Left ventricle myocardium superior (tissue), 1 donor: ENCODE measurements around the gene CGB1. TPM values are rescaled to one million over a fixed set of nuclear protein-coding genes. Genes with fewer than 3 reads are reported as not detected.
"Not testable (repeated sequence)": the region's sequence is repeated elsewhere in the genome, so short reads cannot be mapped to it uniquely, and the experiment has no call there.

ENCODE experiments used
- ATAC-seq: fragments of 200-7000 bp; cut with Tn5 transposase; one replicate; pipeline ENCODE4 v1.9.1; 2020; ENCODE audit warnings: mild to moderate bottlenecking, moderate library complexity
- DNase-seq: peaks from one replicate; pipeline ENCODE4 v3.0.0-alpha.2; 2020
- intact Hi-C: fragments of 100-400 bp; cut with micrococcal nuclease; formaldehyde crosslinking; loops from one replicate; pipeline ENCODE4 v1.11.0; 2022
- total RNA-seq: library from RNA; stranded (reverse); fragmentation: NEBNext Ultra II Directional; extraction: Animal tissue kit (Norgen Biotek cat#: 25700); gene quantifications from one replicate; pipeline ENCODE4 v1.2.1, GENCODE V29; 2021
- donor health status: DM: no; HTN: yes; CAD: no; lungs with severe emphysema.

CGB1 gene
- total RNA-seq, 1 donor from 2014 or later = not detected

- DNase-seq, intact Hi-C loops, ATAC-seq: not testable (repeated sequence)
Measured at GRCh38 chr19:49028686-49029085, 8.0 kb downstream of the CGB1 start.

GRCh38 chr19:49025599-49025998, 11.1 kb downstream of the CGB1 start:
- intact Hi-C loops, DNase-seq, ATAC-seq: not testable (repeated sequence)

DNA sequence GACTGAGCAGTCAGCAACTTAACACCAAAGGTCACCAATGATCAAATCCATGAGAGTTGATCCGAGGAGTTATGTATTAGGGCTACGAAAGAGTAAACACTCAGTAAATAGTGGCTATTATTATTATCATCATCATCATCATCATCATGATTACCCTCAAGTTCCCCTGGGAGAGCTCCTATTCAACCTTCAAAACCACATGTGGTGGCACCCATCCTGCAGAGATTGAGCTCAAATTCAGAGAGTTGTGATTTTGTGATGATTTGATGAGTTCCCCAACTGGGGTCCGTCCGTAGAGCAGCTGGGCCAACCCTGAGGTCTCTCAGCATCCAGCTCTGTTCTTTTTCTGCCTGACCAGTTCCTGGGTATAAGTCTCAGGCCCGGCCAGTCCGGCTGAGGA, 11.6 kb downstream of the CGB1 start:
- DNase-seq, intact Hi-C loops, ATAC-seq: not testable (repeated sequence)

DNA sequence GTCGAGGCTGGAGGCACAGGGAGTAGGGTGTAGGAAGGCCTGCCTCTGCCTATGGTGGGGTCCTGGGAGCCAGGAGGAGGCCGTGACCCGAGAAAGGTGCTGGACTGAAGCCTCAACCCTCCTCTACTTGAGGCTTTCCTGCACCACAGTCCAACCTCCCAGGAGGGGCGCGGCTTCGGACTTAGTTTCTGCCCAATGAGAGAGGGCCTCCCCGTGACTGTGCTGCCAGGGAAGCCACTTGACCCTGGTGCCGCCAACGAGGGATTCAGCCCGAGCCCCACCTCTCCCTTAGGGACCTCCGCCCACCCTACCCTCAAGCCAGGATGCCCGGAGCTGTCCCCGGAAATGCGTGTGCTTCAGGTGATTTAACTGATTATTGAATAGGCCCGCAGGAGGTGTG, 12.5 kb downstream of the CGB1 start, which contains the start of gene CGB3:
TSS of gene CGB3 (minus strand) at position 101 of the 400 bp plus-strand sequence. CDS start 362 bp downstream, outside the sequence.
- not testable (repeated sequence) for DNase-seq, ATAC-seq

GRCh38 chr19:49022116-49022515, 14.6 kb downstream of the CGB1 start:
- DNase-seq (no peak), ATAC-seq (no peak)
- intact Hi-C loops = no loop called here

More for the DNA sequence above, 12.5 kb downstream of the CGB1 start, which contains the start of gene CGB3:
- intact Hi-C loops = not testable (repeated sequence)

- DNase-seq (no peak), ATAC-seq (no peak)
- intact Hi-C loops = no loop called here
Measured at GRCh38 chr19:49020931-49021895, 15.5 kb downstream of the CGB1 start.

- DNase-seq (no peak), ATAC-seq (no peak)
- intact Hi-C loops = no loop called here
Measured at GRCh38 chr19:49020342-49020741, 16.4 kb downstream of the CGB1 start.

- DNase-seq = peak; percentile 83
- ATAC-seq = peak; percentile 71
- intact Hi-C loops = no loop called here
Measured at GRCh38 chr19:49019242-49019932, 17.3 kb downstream of the CGB1 start.

- peak; percentile 57 for DNase-seq
- peak; percentile 17 for ATAC-seq
- intact Hi-C loops = not testable (repeated sequence)
Measured at GRCh38 chr19:49018388-49019241, 18.1 kb downstream of the CGB1 start.

- peak; percentile 79 for ATAC-seq
- intact Hi-C loops = no loop called here
Measured at GRCh38 chr19:49017666-49018351, 18.9 kb downstream of the CGB1 start.

GRCh38 chr19:49017041-49017665, 19.5 kb downstream of the CGB1 start, which contains the start of gene LHB:
Gene LHB, minus strand, starts transcription at chr19:49017091. Its CDS starts 10 bp downstream, at chr19:49017081.
- ATAC-seq (no peak), DNase-seq (no peak)
- intact Hi-C loops = no loop called here

More at GRCh38 chr19:49017666-49018351, 18.9 kb downstream of the CGB1 start:
- DNase-seq = peak; percentile 67

- DNase-seq (no peak), ATAC-seq (no peak)
Measured at GRCh38 chr19:49016067-49016839, 20.4 kb downstream of the CGB1 start.

GRCh38 chr19:49014870-49015255, 21.8 kb downstream of the CGB1 start:
- DNase-seq = no peak
- intact Hi-C loops = no loop called here
- no peak for ATAC-seq

More at GRCh38 chr19:49016067-49016839, 20.4 kb downstream of the CGB1 start:
- intact Hi-C loops = no loop called here

DNA sequence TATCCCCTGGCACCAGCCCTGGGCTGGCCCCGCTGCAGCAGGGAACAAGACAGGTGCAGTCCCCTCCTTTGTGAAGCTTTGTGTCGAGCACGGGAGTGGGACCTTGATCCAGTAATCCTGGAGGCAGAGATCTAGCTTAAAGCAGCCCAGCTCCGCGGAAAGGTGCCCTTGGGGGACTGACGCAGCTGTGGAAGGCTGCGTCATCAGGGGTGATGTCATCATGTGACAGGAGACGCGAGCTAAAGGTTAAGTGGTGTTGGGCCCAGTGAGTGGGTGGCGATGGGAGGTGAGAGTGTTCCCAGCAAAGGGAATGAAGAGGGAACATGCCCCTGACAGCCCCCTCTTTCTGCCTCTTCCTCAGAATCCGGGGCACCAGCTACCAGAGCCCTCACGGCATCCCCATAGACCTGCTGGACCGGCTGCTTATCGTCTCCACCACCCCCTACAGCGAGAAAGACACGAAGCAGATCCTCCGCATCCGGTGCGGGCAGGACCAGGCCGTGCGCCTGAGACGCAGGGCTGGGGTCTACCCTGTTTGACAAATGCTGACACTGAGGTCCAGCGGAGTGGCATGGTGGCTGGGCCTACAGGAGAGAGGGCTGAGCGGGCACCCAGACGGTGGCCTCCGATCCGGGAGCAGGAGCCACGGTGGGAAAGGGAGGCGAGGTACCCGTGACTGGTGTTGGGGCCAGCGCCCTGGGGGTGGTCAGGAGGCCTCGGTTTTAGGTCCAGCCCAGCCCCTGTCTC, 22.4 kb downstream of the CGB1 start:
- intact Hi-C loops = no loop called here
- ATAC-seq (no peak), DNase-seq (no peak)

DNA sequence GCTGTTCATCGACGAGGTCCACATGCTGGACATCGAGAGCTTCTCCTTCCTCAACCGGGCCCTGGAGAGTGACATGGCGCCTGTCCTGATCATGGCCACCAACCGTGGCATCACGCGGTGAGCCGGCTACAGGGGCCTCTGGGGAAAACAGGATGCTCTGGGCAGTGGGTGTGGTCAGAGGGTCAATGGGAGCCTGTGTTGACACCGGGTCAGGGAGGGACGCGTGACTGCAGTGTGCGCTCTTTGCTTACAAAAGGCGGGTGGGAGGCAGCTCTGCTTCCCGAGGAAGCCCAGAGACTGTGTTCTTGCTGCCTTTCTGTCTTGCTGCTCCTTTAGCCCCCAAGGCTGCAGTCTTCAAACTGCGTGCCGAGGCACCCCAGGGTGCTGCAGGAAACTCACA, 25.5 kb downstream of the CGB1 start:
- intact Hi-C loops = no loop called here
- DNase-seq = no peak
- no peak for ATAC-seq

GRCh38 chr19:49010453-49010852, 26.2 kb downstream of the CGB1 start:
- no peak for ATAC-seq
- intact Hi-C loops = no loop called here
- no peak for DNase-seq
